HEK293T (cell line): ENCODE results near the gene RASSF4.

ENCODE experiments used
- CTCF ChIA-PET: fragments of 350-600 bp; formaldehyde crosslinking; extraction: SDS; loops from one replicate; lab custom pipeline; 2021; ENCODE audit warnings: antibody characterized with exemption, inconsistent platforms; lab: Yijun Ruan, JAX
- POLR2A ChIA-PET: fragments of 350-600 bp; formaldehyde crosslinking; extraction: SDS; loops from one replicate; lab custom pipeline; 2020; ENCODE audit warnings: antibody characterized with exemption, inconsistent platforms; lab: Yijun Ruan, JAX
- DNase-seq: peaks from one replicate; pipeline ENCODE4 v3.0.0; 2012; ENCODE audit warnings: mixed read lengths; ENCODE audit errors: extremely low spot score
- ARNT ChIP-seq: fragments of 450-650 bp; IDR thresholded peaks from 2 replicates; pipeline ENCODE4 v1.6.1; 2017; ENCODE audit warnings: mild to moderate bottlenecking
- BHLHE40 ChIP-seq: fragments of 450-650 bp; IDR thresholded peaks from 2 replicates; pipeline ENCODE4 v1.6.1; 2016; ENCODE audit warnings: mild to moderate bottlenecking, moderate library complexity, borderline replicate concordance
- CTBP1 ChIP-seq: fragments of 450-650 bp; IDR thresholded peaks from 2 replicates; pipeline ENCODE4 v1.6.1; 2016; ENCODE audit warnings: borderline replicate concordance
- ELF4 ChIP-seq: fragments of 450-650 bp; IDR thresholded peaks from 2 replicates; pipeline ENCODE4 v1.6.1; 2017; ENCODE audit warnings: antibody characterized with exemption
- FOXA1 ChIP-seq: fragments of 450-650 bp; IDR thresholded peaks from 2 replicates; pipeline ENCODE4 v1.6.1; 2016; ENCODE audit warnings: mild to moderate bottlenecking
- FOXK2 ChIP-seq: fragments of 450-650 bp; IDR thresholded peaks from 2 replicates; pipeline ENCODE4 v1.6.1; 2016; ENCODE audit warnings: mild to moderate bottlenecking
- FOXM1 ChIP-seq: fragments of 450-650 bp; IDR thresholded peaks from 2 replicates; pipeline ENCODE4 v1.6.1; 2017; ENCODE audit warnings: mild to moderate bottlenecking, borderline replicate concordance
- HDGF ChIP-seq: fragments of 450-650 bp; IDR thresholded peaks from 2 replicates; pipeline ENCODE4 v1.6.1; 2017; ENCODE audit warnings: antibody characterized with exemption, borderline replicate concordance
- L3MBTL2 ChIP-seq: fragments of 450-650 bp; conservative IDR thresholded peaks from 2 replicates; pipeline ENCODE4 v1.6.1; 2016; ENCODE audit warnings: mild to moderate bottlenecking
- LEF1 ChIP-seq: fragments of 450-650 bp; IDR thresholded peaks from 2 replicates; pipeline ENCODE4 v1.6.1; 2017; ENCODE audit warnings: mild to moderate bottlenecking, borderline replicate concordance
- NFRKB ChIP-seq: fragments of 450-650 bp; IDR thresholded peaks from 2 replicates; pipeline ENCODE4 v1.6.1; 2016; ENCODE audit warnings: mild to moderate bottlenecking, moderate library complexity
- SP1 ChIP-seq: fragments of 450-650 bp; IDR thresholded peaks from 2 replicates; pipeline ENCODE4 v1.6.1; 2017
- SUZ12 ChIP-seq: fragments of 450-650 bp; IDR thresholded peaks from 2 replicates; pipeline ENCODE4 v1.6.1; 2016; ENCODE audit warnings: mild to moderate bottlenecking
- TARDBP ChIP-seq: fragments of 450-650 bp; IDR thresholded peaks from 2 replicates; pipeline ENCODE4 v1.6.1; 2016
- ZNF384 ChIP-seq: fragments of 450-650 bp; IDR thresholded peaks from 2 replicates; pipeline ENCODE4 v1.6.1; 2016
- TF ChIP-seq, protein P1 (sequence below): fragments of 450-650 bp; IDR thresholded peaks from 2 replicates; pipeline ENCODE4 v1.6.1; 2016

RASSF4 gene

DNA sequence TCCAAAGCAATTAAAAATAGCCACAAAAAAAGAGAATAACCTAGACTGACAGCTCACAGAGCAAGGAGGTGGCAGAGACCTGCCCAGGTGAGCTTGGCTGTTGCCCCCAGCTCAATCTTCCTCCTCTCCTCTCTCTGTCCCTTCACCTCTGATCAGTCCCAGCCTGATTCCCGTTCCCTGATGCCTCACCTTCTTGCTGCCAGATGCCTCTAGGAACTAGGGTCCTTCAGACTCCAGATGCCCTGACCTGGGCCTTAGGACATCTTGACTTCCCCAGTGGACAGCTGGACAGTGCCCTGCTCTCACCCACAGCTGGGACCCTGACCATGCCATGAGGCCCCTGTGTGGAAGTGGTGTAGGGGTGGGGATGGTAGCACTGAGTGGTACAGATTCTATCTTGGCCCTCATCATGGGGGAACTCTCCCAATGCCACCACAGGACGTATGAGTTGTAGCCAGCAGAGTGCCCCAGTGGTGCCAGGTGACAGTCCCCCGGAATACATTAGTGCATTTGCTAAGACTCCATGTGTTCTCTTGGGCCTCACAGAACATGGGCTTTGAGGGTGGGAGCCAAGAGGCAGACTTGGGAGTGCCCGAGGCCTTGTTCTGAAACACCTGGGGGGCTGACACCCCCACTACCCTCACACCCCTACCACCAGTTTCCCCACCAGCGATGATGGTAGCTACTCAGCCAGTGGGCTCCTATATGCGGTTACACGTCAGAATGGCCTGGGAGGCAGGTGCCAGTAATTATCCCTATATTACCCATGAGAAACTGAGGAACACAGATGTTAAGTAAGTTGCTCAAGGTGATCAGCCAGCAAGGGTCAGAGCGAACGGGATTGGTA lies 17.0 kb downstream of the RASSF4 start:
- ChIA-PET CTCF (interaction anchor here (0.5 to 1.0 kb wide), 2 partner anchors 10 to 192 kb away, joined by 3 read pairs; no protein-coding TSS in a partner anchor), POLR2A (interaction anchor here (1.0 to 1.4 kb wide), 2 partner anchors 9 to 13 kb away, joined by 3 to 4 read pairs; no protein-coding TSS in a partner anchor)
- TF ChIP-seq, protein P1, sequence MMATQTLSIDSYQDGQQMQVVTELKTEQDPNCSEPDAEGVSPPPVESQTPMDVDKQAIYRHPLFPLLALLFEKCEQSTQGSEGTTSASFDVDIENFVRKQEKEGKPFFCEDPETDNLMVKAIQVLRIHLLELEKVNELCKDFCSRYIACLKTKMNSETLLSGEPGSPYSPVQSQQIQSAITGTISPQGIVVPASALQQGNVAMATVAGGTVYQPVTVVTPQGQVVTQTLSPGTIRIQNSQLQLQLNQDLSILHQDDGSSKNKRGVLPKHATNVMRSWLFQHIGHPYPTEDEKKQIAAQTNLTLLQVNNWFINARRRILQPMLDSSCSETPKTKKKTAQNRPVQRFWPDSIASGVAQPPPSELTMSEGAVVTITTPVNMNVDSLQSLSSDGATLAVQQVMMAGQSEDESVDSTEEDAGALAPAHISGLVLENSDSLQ = no peak
- TF ChIP-seq ARNT (no peak), CTBP1 (no peak)
- DNase-seq = no peak

DNA sequence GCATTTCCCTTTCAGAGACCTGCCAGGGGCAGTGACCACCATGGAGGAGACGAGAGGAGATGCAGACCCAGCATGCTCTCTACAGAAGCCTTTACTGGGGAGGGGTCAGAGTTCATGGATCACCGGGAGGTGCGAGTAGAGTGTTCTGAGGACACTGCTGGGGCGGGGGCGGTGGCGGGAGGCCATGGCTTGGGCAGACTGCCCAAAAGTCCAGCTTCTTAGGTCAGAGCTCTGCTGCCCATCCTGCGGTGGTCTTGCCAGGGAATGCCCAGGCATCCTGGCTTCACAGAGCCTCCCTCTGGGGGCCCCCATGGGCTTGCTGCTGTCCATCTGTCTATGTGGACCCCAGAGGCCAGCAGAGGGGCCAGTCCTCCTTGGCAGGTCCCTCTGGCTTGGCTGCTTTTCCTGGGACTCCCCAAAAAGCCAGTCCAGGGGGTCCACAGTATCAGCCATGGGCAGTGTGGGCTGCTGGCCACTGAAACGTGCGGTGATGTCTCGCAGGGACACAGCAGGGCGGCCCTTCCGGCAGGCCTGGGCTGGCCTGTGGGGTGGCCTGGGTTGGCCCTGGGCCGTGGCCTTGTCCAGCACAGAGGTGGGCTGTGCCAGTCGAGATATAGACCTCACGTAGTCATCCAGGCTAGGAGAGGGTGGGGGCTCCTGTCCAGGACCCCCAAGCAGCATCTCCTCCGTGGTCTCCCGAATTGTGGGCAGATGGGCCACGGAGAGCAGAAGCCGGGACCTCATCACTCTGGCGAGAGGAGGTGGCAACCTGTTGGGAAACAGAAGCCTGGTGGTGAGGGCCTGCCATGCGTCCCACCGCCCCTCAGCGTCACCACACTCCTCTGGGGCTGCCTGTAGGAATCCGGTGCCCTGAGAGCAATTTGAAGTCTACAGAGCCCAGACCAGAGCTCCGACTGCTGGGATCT lies 17.9 kb downstream of the RASSF4 start:
- ChIA-PET CTCF (interaction anchor here (1.0 kb wide), 1 partner anchor 22 kb away, joined by 4 read pairs; no protein-coding TSS in a partner anchor), POLR2A (interaction anchor here (1.8 kb wide), 1 partner anchor 23 kb away, joined by 9 read pairs; the partner anchor contains the start of gene ZNF22)
- TF ChIP-seq HDGF = no peak
- TF ChIP-seq ARNT = no peak
- no peak for DNase-seq

- ChIA-PET POLR2A (interaction anchor here (1.4 to 1.8 kb wide), 2 partner anchors 19 to 23 kb away, joined by 5 to 9 read pairs; partner anchors contain the start of genes RASSF4 and ZNF22), CTCF (interaction anchor here (1.0 kb wide), 1 partner anchor 21 kb away, joined by 4 read pairs; no protein-coding TSS in a partner anchor)
- no peak for TF ChIP-seq HDGF
- TF ChIP-seq, protein P1 = no peak
- TF ChIP-seq FOXK2 = no peak
- no peak for TF ChIP-seq ELF4
- no peak for TF ChIP-seq BHLHE40
- TF ChIP-seq FOXM1 = no peak
- no peak for TF ChIP-seq SP1
- no peak for TF ChIP-seq LEF1
- TF ChIP-seq ZNF384 = no peak
- no peak for TF ChIP-seq FOXA1
- TF ChIP-seq CTBP1 = no peak
- no peak for TF ChIP-seq TARDBP
- TF ChIP-seq SUZ12 = no peak
- TF ChIP-seq L3MBTL2 = no peak
- no peak for TF ChIP-seq ARNT
- TF ChIP-seq NFRKB = no peak
- DNase-seq = no peak
Measured at GRCh38 chr10:44978213-44978569, 18.6 kb downstream of the RASSF4 start.

GRCh38 chr10:44978570-44979280 lies 19.1 kb downstream of the RASSF4 start, which contains the start of gene DEPP1:
Gene DEPP1 (minus strand): TSS chr10:44978809. CDS start chr10:44978030, 779 bp downstream.
- ChIA-PET CTCF (interaction anchor here (0.6 to 1.0 kb wide), 2 partner anchors 12 to 21 kb away, joined by 3 to 4 read pairs; no protein-coding TSS in a partner anchor), POLR2A (interaction anchor here (0.6 to 1.8 kb wide), 9 partner anchors 9 to 116 kb away, joined by 3 to 9 read pairs (median 3); partner anchors contain the start of genes RASSF4 and ZNF22)
- no peak for TF ChIP-seq SP1
- TF ChIP-seq, protein P1 = peak; percentile 99
- peak; percentile 86 for DNase-seq

DNA sequence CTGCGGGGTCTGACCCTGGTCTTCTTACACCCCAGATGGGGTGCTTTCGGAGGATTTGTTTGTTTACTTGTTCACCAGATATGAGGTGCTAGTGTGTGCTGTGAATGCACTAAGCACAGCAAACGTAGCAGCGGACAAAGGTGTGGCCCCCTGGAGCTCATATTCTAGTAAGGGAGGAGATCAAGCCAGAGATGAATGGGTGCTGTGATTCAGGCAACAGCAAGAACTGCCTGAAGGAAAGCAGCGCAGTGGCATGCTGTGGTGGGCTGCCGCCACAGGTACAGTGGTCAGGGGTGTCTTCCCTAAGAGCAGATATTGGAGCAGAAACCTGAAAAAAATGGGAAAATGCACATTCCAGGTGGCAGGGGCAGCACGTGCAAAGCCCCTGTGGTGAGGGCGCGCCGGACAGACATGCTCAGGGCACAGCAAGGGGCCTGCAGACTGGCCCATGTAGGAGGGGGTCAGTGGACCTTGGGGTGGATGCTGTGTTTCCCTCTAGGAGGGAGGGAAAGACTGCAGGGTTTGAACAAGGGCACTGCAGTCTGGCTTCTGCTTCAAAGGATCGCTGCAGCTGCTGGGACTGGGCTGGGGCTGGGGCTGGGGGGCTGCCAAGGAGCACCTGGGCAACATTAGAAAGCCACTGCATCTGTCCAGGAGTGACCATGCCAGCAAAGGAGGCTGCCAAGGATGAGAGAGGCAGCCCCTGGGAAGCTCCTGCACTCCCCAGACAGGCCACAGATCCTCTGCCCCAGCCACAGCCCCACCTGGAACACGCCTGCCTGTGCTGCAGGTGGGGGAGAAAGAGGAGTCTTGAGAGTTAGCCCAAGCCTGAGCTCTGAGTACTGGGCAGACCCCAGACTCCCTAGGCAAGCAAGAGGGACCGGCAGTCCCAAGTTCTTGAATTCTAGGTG lies 19.9 kb downstream of the RASSF4 start:
- CTCF ChIA-PET = interaction anchor here (0.6 kb wide), 1 partner anchor 13 kb away, joined by 3 read pairs; no protein-coding TSS in a partner anchor
- DNase-seq = no peak
- POLR2A ChIA-PET = interaction anchor here (0.6 to 1.8 kb wide), 9 partner anchors 10 to 117 kb away, joined by 3 to 9 read pairs (median 3); partner anchors contain the start of genes RASSF4 and ZNF22
- TF ChIP-seq L3MBTL2 = no peak
- TF ChIP-seq SP1 = no peak
- TF ChIP-seq FOXA1 = no peak
- no peak for TF ChIP-seq HDGF
- no peak for TF ChIP-seq ARNT
- no peak for TF ChIP-seq TARDBP
- no peak for TF ChIP-seq BHLHE40
- no peak for TF ChIP-seq ZNF384
- TF ChIP-seq FOXK2 = no peak
